HG02642 (cell line): Measurements from ENCODE around the gene ZNF691.
"Not testable (repeated sequence)": the region's sequence is repeated elsewhere in the genome, so short reads cannot be mapped to it uniquely, and the experiment has no call there.

Source experiments
- ATAC-seq: cut with Tn5 transposase; IDR thresholded peaks from one replicate; pipeline ENCODE4 v1.9.1; 2021; ENCODE audit warnings: mild to moderate bottlenecking; ENCODE audit not compliant: unreplicated experiment, poor library complexity

ZNF691 gene

GRCh38 chr1:42846257-42847110 is at the start of gene ZNF691:
Gene ZNF691 (plus strand): TSS chr1:42846613. CDS start chr1:42849659, 3,046 bp downstream.
- peak; percentile 92 for ATAC-seq

GRCh38 chr1:42797414-42797813 is 49.0 kb upstream of the ZNF691 start:
- no peak for ATAC-seq

- ATAC-seq: no peak
Measured at GRCh38 chr1:42797979-42798378, 48.4 kb upstream of the ZNF691 start.

GRCh38 chr1:42801832-42802473 is 44.5 kb upstream of the ZNF691 start:
- no peak for ATAC-seq

GRCh38 chr1:42806171-42806570 is 40.2 kb upstream of the ZNF691 start:
- ATAC-seq: no peak

GRCh38 chr1:42806593-42806992 is 39.8 kb upstream of the ZNF691 start:
- no peak for ATAC-seq

GRCh38 chr1:42807056-42807668 is 39.3 kb upstream of the ZNF691 start:
- no peak for ATAC-seq

GRCh38 chr1:42814815-42815214 is 31.6 kb upstream of the ZNF691 start:
- not testable (repeated sequence) for ATAC-seq

- ATAC-seq: no peak
Measured at GRCh38 chr1:42815941-42816584, 30.4 kb upstream of the ZNF691 start.

GRCh38 chr1:42816585-42817439 is 29.6 kb upstream of the ZNF691 start, which contains the start of the genes ERMAP and SVBP:
Gene ERMAP (plus strand): TSS chr1:42817122. CDS start chr1:42830449, 13,327 bp downstream.
Gene SVBP (minus strand): TSS chr1:42817397. CDS start chr1:42816544, 853 bp downstream.
- peak; percentile 93 for ATAC-seq

- no peak for ATAC-seq
Measured at GRCh38 chr1:42817440-42817767, 29.0 kb upstream of the ZNF691 start.

- ATAC-seq: no peak
Measured at GRCh38 chr1:42817976-42818375, 28.4 kb upstream of the ZNF691 start.

- ATAC-seq: no peak
Measured at GRCh38 chr1:42820813-42821212, 25.6 kb upstream of the ZNF691 start.

GRCh38 chr1:42821690-42822089 is 24.7 kb upstream of the ZNF691 start:
- ATAC-seq: no peak

GRCh38 chr1:42822800-42823392 is 23.5 kb upstream of the ZNF691 start:
- no peak for ATAC-seq

- ATAC-seq: no peak
Measured at GRCh38 chr1:42824481-42825035, 21.9 kb upstream of the ZNF691 start.

- ATAC-seq: no peak
Measured at GRCh38 chr1:42825036-42825851, 21.2 kb upstream of the ZNF691 start.

- ATAC-seq: no peak
Measured at GRCh38 chr1:42830631-42831030, 15.8 kb upstream of the ZNF691 start.
